Calu3 (cell line): Measurements from ENCODE around the gene CSTPP1. TPM values are rescaled to one million over a fixed set of nuclear protein-coding genes. Genes with fewer than 3 reads are reported as not detected.

Source experiments
- BruUV-seq: library from RNA; stranded (reverse); fragments of 400-500 nt; replicated peaks from 2 replicates; lab custom pipeline; 2021; lab: Mats Ljungman, UMichigan
- CTCF ChIA-PET: fragments of 300-600 bp; sonication (Branson Sonifier 250); formaldehyde crosslinking; loops from one replicate; lab custom pipeline; 2022; ENCODE audit warnings: antibody characterized with exemption; lab: Charles Lee
- DNase-seq: peaks from one replicate; pipeline ENCODE4 v3.0.0; 2022
- H3K27ac Mint-ChIP-seq: one replicate; pipeline ENCODE4 v1.8.0; 2022; ENCODE audit warnings: mixed read lengths; ENCODE audit not compliant: unreplicated experiment
- H3K27me3 Mint-ChIP-seq: one replicate; pipeline ENCODE4 v1.8.0; 2022; ENCODE audit warnings: mixed read lengths; ENCODE audit not compliant: unreplicated experiment
- H3K36me3 Mint-ChIP-seq: one replicate; pipeline ENCODE4 v1.8.0; 2022; ENCODE audit warnings: mild to moderate bottlenecking, moderate library complexity, mixed read lengths; ENCODE audit not compliant: insufficient read depth, unreplicated experiment
- H3K4me1 Mint-ChIP-seq: one replicate; pipeline ENCODE4 v1.8.0; 2022; ENCODE audit warnings: mild to moderate bottlenecking, low read depth, mixed read lengths; ENCODE audit not compliant: unreplicated experiment
- H3K4me3 Mint-ChIP-seq: one replicate; pipeline ENCODE4 v1.8.0; 2022; ENCODE audit warnings: mild to moderate bottlenecking, low read depth, moderate library complexity, mixed read lengths; ENCODE audit not compliant: unreplicated experiment
- H3K9me3 Mint-ChIP-seq: one replicate; pipeline ENCODE4 v1.8.0; 2022; ENCODE audit warnings: low read depth, mixed read lengths; ENCODE audit not compliant: unreplicated experiment
- CTCF ChIP-seq: fragments of 200-600 bp; IDR thresholded peaks from one replicate; pipeline ENCODE4 v1.8.0; 2022; ENCODE audit warnings: antibody characterized with exemption; ENCODE audit not compliant: unreplicated experiment
- intact Hi-C: fragments of 100-400 bp; cut with micrococcal nuclease; formaldehyde crosslinking; loops from one replicate; pipeline ENCODE4 v1.10.0; 2022; ENCODE audit not compliant: unreplicated experiment
- microRNA-seq: library from miRNA; unstranded; fragments of <30 nt; microRNA quantifications from one replicate; pipeline ENCODE4 v1.2.0, GENCODE V29; 2022
- total RNA-seq: library from RNA; stranded (reverse); gene quantifications from 2 replicates; pipeline ENCODE4 v1.2.3, GENCODE V29; 2022

Gene CSTPP1
- total RNA-seq, 1 experiment from 2014 or later = 23.2 TPM

GRCh38 chr11:47208628-47209027 is 272.1 kb downstream of the CSTPP1 start:
- intact Hi-C loops = no loop called here
- Mint-ChIP-seq H3K27me3 (peaks cover 13% of the 10 kb centered on the region), H3K36me3 (no peaks in the 10 kb centered on the region), H3K4me3 (no peak overlapping the region), H3K9me3 (no peaks in the 10 kb centered on the region), H3K4me1 (peaks cover 5% of the 10 kb centered on the region), H3K27ac (no peak overlapping the region)
- CTCF ChIA-PET = no interaction called here
- no peak for DNase-seq
- no TSS peak for BruUV-seq
- no peak for TF ChIP-seq CTCF

Small RNA genes within 50 kb of the gene (microRNA-seq; reads per million reads assigned to microRNA genes)
- gene MIR6745 = not detected

Other genes with a start within 250 kb of the CSTPP1 start
- gene ARHGAP1, start 236.1 kb upstream of the CSTPP1 start, total RNA-seq = 65.4 and 81.6 TPM in 2 replicates
- gene ZNF408, start 235.7 kb upstream of the CSTPP1 start, total RNA-seq = 14.8 and 15.5 TPM in 2 replicates
- not detected in 2 replicates for gene F2, start 217.5 kb upstream of the CSTPP1 start, total RNA-seq
- gene CKAP5, start 90.5 kb upstream of the CSTPP1 start, total RNA-seq = 124 and 140 TPM in 2 replicates
- 0.80 and 1.3 TPM in 2 replicates for gene LRP4, start 18.2 kb upstream of the CSTPP1 start, total RNA-seq
- 108 and 121 TPM in 2 replicates for gene ARFGAP2, start 240.1 kb downstream of the CSTPP1 start, total RNA-seq
- 22.1 and 26.5 TPM in 2 replicates for gene PACSIN3, start 249.7 kb downstream of the CSTPP1 start, total RNA-seq